ENCODE data around the gene WWTR1.

Gene WWTR1

GRCh38 chr3:149662240-149662887, 4.5 kb upstream of the WWTR1 start:
- TF ChIP-seq CTCF (IDR thresholded peaks at IDR 0.05), result no peak

- no peak for TF ChIP-seq CTCF (IDR thresholded peaks at IDR 0.05)
These were observed 2.6 kb upstream of the WWTR1 start for GRCh38 chr3:149660462-149660861.

GRCh38 chr3:149658744-149659497, 1.1 kb upstream of the WWTR1 start:
- no peak for TF ChIP-seq CTCF (IDR thresholded peaks at IDR 0.05)

- no peak for TF ChIP-seq CTCF (IDR thresholded peaks at IDR 0.05)
These were observed 402 bp downstream of the WWTR1 start for GRCh38 chr3:149657321-149657925.

GRCh38 chr3:149655826-149656574, 1.8 kb downstream of the WWTR1 start:
- no peak for TF ChIP-seq CTCF (IDR thresholded peaks at IDR 0.05)

- TF ChIP-seq CTCF (IDR thresholded peaks at IDR 0.05), result no peak
These were observed 3.6 kb downstream of the WWTR1 start for GRCh38 chr3:149654188-149654601.

- no peak for TF ChIP-seq CTCF (IDR thresholded peaks at IDR 0.05)
These were observed 4.3 kb downstream of the WWTR1 start for GRCh38 chr3:149653564-149653963.
